GM23248 (cell line): ENCODE measurements around the gene ASPRV1.

ENCODE experiments used
- EZH2 ChIP-seq: fragments of 200-600 bp; sonication (generic); IDR thresholded peaks from 2 replicates; pipeline ENCODE4 v1.6.1; 2018; ENCODE audit warnings: antibody characterized with exemption, mild to moderate bottlenecking; ENCODE audit not compliant: insufficient read depth, poor library complexity, severe bottlenecking
- EZH2phosphoT487 ChIP-seq: fragments of 200-600 bp; sonication (generic); IDR thresholded peaks from 2 replicates; pipeline ENCODE4 v1.6.1; 2018; ENCODE audit warnings: antibody characterized with exemption, moderate library complexity, mild to moderate bottlenecking, low read depth; ENCODE audit not compliant: insufficient read depth

- TF ChIP-seq EZH2 (no peak), EZH2phosphoT487 (no peak)
Observed at GRCh38 chr2:69946351-69947324, 14.8 kb downstream of the ASPRV1 start.
